Mesenchymal stem cell (in vitro differentiated cells and primary cell): ENCODE measurements around the gene VPS39.

ENCODE experiments used
- DNase-seq: peaks from one replicate; pipeline ENCODE4 v3.0.0-alpha.2; 2013
- H2AFZ ChIP-seq: one replicate; pipeline ENCODE4 v1.6.1; 2013; ENCODE audit warnings: low read depth, mild to moderate bottlenecking, control low read depth, inconsistent platforms, low read length, moderate library complexity
- H2AK5ac ChIP-seq: 2 replicates; pipeline ENCODE4 v1.6.1; 2013; ENCODE audit warnings: low read length, moderate library complexity, mild to moderate bottlenecking, inconsistent platforms; ENCODE audit not compliant: severe bottlenecking
- H2BK120ac ChIP-seq: one replicate; pipeline ENCODE4 v1.6.1; 2013; ENCODE audit warnings: low read depth, mild to moderate bottlenecking, inconsistent platforms, low read length, moderate library complexity
- H2BK12ac ChIP-seq, 2 experiments: one replicate each; pipeline ENCODE4 v1.6.1; 2013; ENCODE audit warnings: inconsistent platforms in 2 of 2, low read length in 2 of 2, mild to moderate bottlenecking in 2 of 2, moderate library complexity in 2 of 2, control low read depth in 1 of 2
- H2BK15ac ChIP-seq: one replicate; pipeline ENCODE4 v1.6.1; 2013; ENCODE audit warnings: mild to moderate bottlenecking, low read depth, inconsistent platforms; ENCODE audit not compliant: poor library complexity, severe bottlenecking
- H2BK5ac ChIP-seq: 2 replicates; pipeline ENCODE4 v1.6.1; 2013; ENCODE audit warnings: low read depth, mild to moderate bottlenecking, low read length, control low read depth, inconsistent platforms; ENCODE audit not compliant: poor library complexity, severe bottlenecking
- H3K14ac ChIP-seq, 2 experiments: one replicate each; pipeline ENCODE4 v1.6.1; 2013; ENCODE audit warnings: inconsistent platforms in 2 of 2, low read length in 2 of 2, control low read depth in 1 of 2, mild to moderate bottlenecking in 1 of 2, moderate library complexity in 1 of 2
- H3K18ac ChIP-seq, 2 experiments: one replicate each; pipeline ENCODE4 v1.6.1; 2013; ENCODE audit warnings: inconsistent platforms in 2 of 2, low read length in 2 of 2, control low read depth in 1 of 2, low read depth in 1 of 2, mild to moderate bottlenecking in 1 of 2
- H3K23ac ChIP-seq, 2 experiments: one replicate each; pipeline ENCODE4 v1.6.1; 2013; ENCODE audit warnings: inconsistent platforms in 2 of 2, low read length in 2 of 2, mild to moderate bottlenecking in 2 of 2, moderate library complexity in 2 of 2, control low read depth in 1 of 2
- H3K27ac ChIP-seq: 2 replicates; pipeline ENCODE4 v1.5.1; 2013; ENCODE audit warnings: mild to moderate bottlenecking, moderate library complexity, low read length, control low read depth, inconsistent platforms; ENCODE audit not compliant: poor library complexity, severe bottlenecking
- H3K27me3 ChIP-seq, 2 experiments: 2 replicates each; pipeline versions ENCODE4 v1.6.1 to v1.7.0; 2013; ENCODE audit warnings: low read length in 2 of 2, mild to moderate bottlenecking in 2 of 2, moderate library complexity in 2 of 2, control low read depth in 1 of 2, inconsistent platforms in 1 of 2; ENCODE audit not compliant: control insufficient read depth in 1 of 2, insufficient read depth in 1 of 2
- H3K36me3 ChIP-seq, 2 experiments: 2 replicates each; pipeline versions ENCODE4 v1.6.1 to v1.7.0; 2013; ENCODE audit warnings: low read length in 2 of 2, control low read depth in 1 of 2, inconsistent platforms in 1 of 2, low read depth in 1 of 2, mild to moderate bottlenecking in 1 of 2; ENCODE audit not compliant: insufficient read depth in 2 of 2, control insufficient read depth in 1 of 2
- H3K4ac ChIP-seq, 2 experiments: one replicate each; pipeline ENCODE4 v1.6.1; 2013; ENCODE audit warnings: inconsistent platforms in 2 of 2, low read length in 2 of 2, mild to moderate bottlenecking in 2 of 2, moderate library complexity in 2 of 2, control low read depth in 1 of 2, low read depth in 1 of 2
- H3K4me1 ChIP-seq: 2 replicates; pipeline ENCODE4 v1.6.1; 2013; ENCODE audit warnings: low read depth, low read length, control low read depth; ENCODE audit not compliant: control insufficient read depth, insufficient read depth
- H3K4me2 ChIP-seq: 2 replicates; pipeline ENCODE4 v1.6.1; 2013; ENCODE audit warnings: low read length, mild to moderate bottlenecking, inconsistent platforms; ENCODE audit not compliant: poor library complexity, severe bottlenecking
- H3K4me3 ChIP-seq, 2 experiments: 2 replicates each; pipeline versions ENCODE4 v1.5.1 to v1.7.0; 2013; ENCODE audit warnings: low read length in 2 of 2, mild to moderate bottlenecking in 2 of 2, control low read depth in 1 of 2, low read depth in 1 of 2; ENCODE audit not compliant: insufficient read depth in 1 of 2
- H3K79me1 ChIP-seq: replicated peaks from 2 replicates; pipeline ENCODE4 v1.6.1; 2013; ENCODE audit warnings: mild to moderate bottlenecking, control low read depth, low read length, inconsistent platforms; ENCODE audit not compliant: poor library complexity, severe bottlenecking
- H3K9ac ChIP-seq: 2 replicates; pipeline ENCODE4 v1.7.0; 2013; ENCODE audit warnings: mild to moderate bottlenecking, low read length, moderate library complexity
- H3K9me3 ChIP-seq: 2 replicates; pipeline ENCODE4 v1.7.0; 2013; ENCODE audit warnings: mild to moderate bottlenecking, low read length; ENCODE audit not compliant: control insufficient read depth
- H4K8ac ChIP-seq: one replicate; pipeline ENCODE4 v1.6.1; 2013; ENCODE audit warnings: inconsistent platforms, mild to moderate bottlenecking, low read length, moderate library complexity
- H4K91ac ChIP-seq: one replicate; pipeline ENCODE4 v1.6.1; 2013; ENCODE audit warnings: mild to moderate bottlenecking, low read length, inconsistent platforms
- WGBS: methylation state at CpG from one replicate; pipeline ENCODE4 v1.1.7; 2013; ENCODE audit warnings: mixed read lengths; 5-methylcytosine and 5-hydroxymethylcytosine counted together

The VPS39 gene

DNA sequence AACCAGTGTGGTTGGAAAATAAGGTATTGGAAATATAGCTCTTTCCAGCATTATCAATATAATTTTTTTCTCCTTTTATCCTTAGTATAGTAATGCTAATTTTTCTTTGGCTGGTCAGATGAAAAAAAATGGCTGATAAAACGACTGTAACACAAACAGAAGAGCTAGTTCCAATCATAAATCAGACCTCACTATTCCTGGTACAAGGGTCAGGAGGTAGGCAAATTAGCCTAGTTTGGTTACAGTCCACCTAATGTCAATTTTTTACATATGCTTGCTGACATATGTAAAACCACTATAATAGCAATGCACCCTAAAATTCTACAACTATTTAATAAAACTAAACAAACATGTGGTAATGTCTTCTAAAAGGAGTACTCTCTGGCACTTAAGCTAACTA, 19.9 kb upstream of the VPS39 start:
- no peak overlapping the region for H2AFZ ChIP-seq
- no peaks in the 10 kb centered on the region for H3K27me3 ChIP-seq
- H3K9me3 ChIP-seq = no peaks in the 10 kb centered on the region
- H3K9ac ChIP-seq = no peak overlapping the region
- no peak overlapping the region for H3K4ac ChIP-seq
- peaks cover 15% of the 10 kb centered on the region for H3K79me1 ChIP-seq
- DNase-seq = no peak
- no peak overlapping the region for H3K27ac ChIP-seq
- H3K4me2 ChIP-seq = no peak overlapping the region
- no peak overlapping the region for H2BK5ac ChIP-seq
- H3K4me1 ChIP-seq = no peaks in the 10 kb centered on the region
- H3K36me3 ChIP-seq = peaks cover 23 to 98% of the 10 kb centered on the region in 2 experiments
- H2BK15ac ChIP-seq = no peak overlapping the region
- no peak overlapping the region for H3K18ac ChIP-seq
- no peak overlapping the region for H4K8ac ChIP-seq
- H2BK120ac ChIP-seq = no peak overlapping the region
- H2BK12ac ChIP-seq = no peak overlapping the region
- WGBS = no CpG with 5 or more reads among the region's 1 CpG
- no peak overlapping the region for H3K23ac ChIP-seq
- no peak overlapping the region for H2AK5ac ChIP-seq
- H4K91ac ChIP-seq = no peak overlapping the region
- H3K4me3 ChIP-seq = no peak overlapping the region
- H3K14ac ChIP-seq = no peak overlapping the region

GRCh38 chr15:42226648-42227047, 18.5 kb upstream of the VPS39 start:
- H2AK5ac ChIP-seq = no peak overlapping the region
- no peak overlapping the region for H3K4ac ChIP-seq
- no peak overlapping the region for H3K4me3 ChIP-seq
- H3K9me3 ChIP-seq = no peaks in the 10 kb centered on the region
- H4K91ac ChIP-seq = no peak overlapping the region
- H3K4me1 ChIP-seq = no peaks in the 10 kb centered on the region
- no peak overlapping the region for H2BK5ac ChIP-seq
- no peak overlapping the region for H3K14ac ChIP-seq
- peaks cover 33 to 98% of the 10 kb centered on the region in 2 experiments for H3K36me3 ChIP-seq
- no peak overlapping the region for H3K9ac ChIP-seq
- H2BK15ac ChIP-seq = no peak overlapping the region
- no peak overlapping the region for H2BK120ac ChIP-seq
- WGBS = 99% methylated on average over 5 of the region's 5 CpGs
- no peak overlapping the region for H3K18ac ChIP-seq
- no peak overlapping the region for H4K8ac ChIP-seq
- H3K4me2 ChIP-seq = no peak overlapping the region
- H2BK12ac ChIP-seq = no peak overlapping the region
- H3K27ac ChIP-seq = no peak overlapping the region
- H2AFZ ChIP-seq = no peak overlapping the region
- H3K23ac ChIP-seq = no peak overlapping the region
- DNase-seq = no peak
- H3K27me3 ChIP-seq = no peaks in the 10 kb centered on the region
- H3K79me1 ChIP-seq = peaks cover 16% of the 10 kb centered on the region

DNA sequence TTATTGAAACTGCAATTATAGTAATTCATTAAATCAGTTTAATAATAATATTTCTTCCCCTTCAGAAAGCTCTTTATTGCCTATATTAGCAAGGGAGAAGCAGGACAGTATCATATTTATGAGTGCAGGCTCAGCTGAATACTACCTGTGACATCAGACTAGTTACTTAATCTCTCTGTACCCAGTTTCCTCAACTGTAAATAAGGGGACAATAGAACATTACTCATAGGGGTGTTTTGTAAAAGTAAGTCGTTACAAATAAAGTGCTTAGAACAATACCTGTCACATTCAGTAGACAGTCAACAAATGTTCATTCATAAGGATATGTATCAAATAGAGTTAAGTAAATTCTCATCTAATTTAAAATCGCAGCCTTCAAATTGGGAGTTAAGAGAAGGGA, 12.1 kb upstream of the VPS39 start:
- WGBS = no CpG with 5 or more reads among the region's 2 CpGs

DNA sequence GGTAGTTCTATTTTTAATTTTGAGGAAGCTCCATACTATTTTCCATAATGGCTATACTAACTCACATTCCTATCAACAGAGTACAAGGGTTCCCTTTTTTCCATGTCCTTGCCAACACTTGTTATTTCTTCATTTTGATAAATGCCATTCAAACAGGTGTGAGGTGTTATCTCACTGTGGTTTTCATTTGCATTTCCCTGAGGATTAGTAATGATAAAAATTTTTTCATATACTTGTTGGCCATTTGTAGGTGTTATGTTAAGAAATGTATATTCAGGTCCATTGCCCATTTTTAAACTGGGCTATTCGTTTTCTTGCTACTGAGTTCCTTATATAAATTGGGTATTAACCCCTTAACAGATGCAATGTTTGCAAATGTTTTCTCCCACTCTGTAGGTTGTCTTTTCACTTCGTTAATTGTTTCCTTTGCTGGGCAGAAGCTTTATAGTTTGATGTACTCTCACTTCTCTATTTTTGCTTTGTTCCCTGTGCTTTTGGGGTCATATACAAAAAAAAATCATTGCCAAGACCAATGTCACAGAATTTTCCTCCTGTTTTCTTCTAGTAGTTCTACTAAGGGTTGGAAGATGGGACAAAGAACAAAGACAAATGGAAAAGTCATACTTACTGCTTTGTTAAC, 11.0 kb upstream of the VPS39 start:
- WGBS = no CpG with 5 or more reads among the region's 2 CpGs
- H3K36me3 ChIP-seq = peaks cover 27 to 86% of the 10 kb centered on the region in 2 experiments
- no peak for DNase-seq

More for the DNA sequence above, 12.1 kb upstream of the VPS39 start:
- Histone ChIP-seq H2AK5ac (no peak overlapping the region), H2AFZ (no peak overlapping the region), H3K36me3 (peaks cover 26 to 88% of the 10 kb centered on the region in 2 experiments), H3K9me3 (no peaks in the 10 kb centered on the region), H4K91ac (no peak overlapping the region), H4K8ac (no peak overlapping the region), H3K23ac (no peak overlapping the region), H2BK120ac (no peak overlapping the region), H3K9ac (no peak overlapping the region), H2BK15ac (no peak overlapping the region), H2BK12ac (no peak overlapping the region), H3K4me2 (no peak overlapping the region), H3K4me3 (no peak overlapping the region), H3K4ac (no peak overlapping the region), H3K14ac (no peak overlapping the region), H2BK5ac (no peak overlapping the region), H3K27ac (no peak overlapping the region), H3K4me1 (no peaks in the 10 kb centered on the region), H3K18ac (no peak overlapping the region), H3K79me1 (peaks cover 12% of the 10 kb centered on the region), H3K27me3 (no peaks in the 10 kb centered on the region)
- no peak for DNase-seq

More for the DNA sequence above, 11.0 kb upstream of the VPS39 start:
- Histone ChIP-seq H3K4me1 (no peaks in the 10 kb centered on the region), H3K27me3 (no peaks in the 10 kb centered on the region), H2BK15ac (no peak overlapping the region), H3K4me2 (no peak overlapping the region), H2BK12ac (no peak overlapping the region), H2BK5ac (no peak overlapping the region), H3K9me3 (no peaks in the 10 kb centered on the region), H3K14ac (no peak overlapping the region), H4K91ac (no peak overlapping the region), H2AFZ (no peak overlapping the region), H2AK5ac (no peak overlapping the region), H3K23ac (no peak overlapping the region), H3K27ac (no peak overlapping the region), H3K4me3 (no peak overlapping the region), H4K8ac (no peak overlapping the region), H3K18ac (no peak overlapping the region), H3K4ac (no peak overlapping the region), H3K79me1 (peaks cover 8% of the 10 kb centered on the region), H3K9ac (no peak overlapping the region), H2BK120ac (no peak overlapping the region)
